Activated CD8-positive, alpha-beta memory T cell treated with anti-CD3 and anti-CD28 coated beads, Interleukin-2, amount 50 U/mL, for 1 hour (primary cell): ENCODE data around the gene NOMO2.
"Not testable (repeated sequence)": the region's sequence is repeated elsewhere in the genome, so short reads cannot be mapped to it uniquely, and the experiment has no call there.

ENCODE experiments used
- DNase-seq: peaks from one replicate; pipeline ENCODE4 v3.0.0-alpha.2; 2020; ENCODE audit errors: extremely low read depth

NOMO2 gene

GRCh38 chr16:18561727-18562314 lies at the start of gene NOMO2:
TSS of gene NOMO2 (minus strand) at chr16:18562097. CDS start at chr16:18562040, 57 bp downstream.
- peak; percentile 52 for DNase-seq

- DNase-seq: not testable (repeated sequence)
These were observed 48.4 kb upstream of the NOMO2 start for GRCh38 chr16:18610147-18610803.

GRCh38 chr16:18608271-18608670 lies 46.4 kb upstream of the NOMO2 start:
- DNase-seq: not testable (repeated sequence)

GRCh38 chr16:18603572-18604246 lies 41.8 kb upstream of the NOMO2 start:
- not testable (repeated sequence) for DNase-seq

- DNase-seq: not testable (repeated sequence)
These were observed 36.7 kb upstream of the NOMO2 start for GRCh38 chr16:18598582-18598981.

- DNase-seq: not testable (repeated sequence)
These were observed 35.8 kb upstream of the NOMO2 start for GRCh38 chr16:18597734-18598133.

GRCh38 chr16:18597319-18597718 lies 35.4 kb upstream of the NOMO2 start:
- DNase-seq: not testable (repeated sequence)

GRCh38 chr16:18595796-18596195 lies 33.9 kb upstream of the NOMO2 start:
- not testable (repeated sequence) for DNase-seq

GRCh38 chr16:18594880-18595279 lies 33.0 kb upstream of the NOMO2 start:
- not testable (repeated sequence) for DNase-seq

GRCh38 chr16:18593904-18594303 lies 32.0 kb upstream of the NOMO2 start:
- DNase-seq: not testable (repeated sequence)

GRCh38 chr16:18592982-18593381 lies 31.1 kb upstream of the NOMO2 start:
- not testable (repeated sequence) for DNase-seq

- not testable (repeated sequence) for DNase-seq
These were observed 30.0 kb upstream of the NOMO2 start for GRCh38 chr16:18591908-18592307.

- not testable (repeated sequence) for DNase-seq
These were observed 29.5 kb upstream of the NOMO2 start for GRCh38 chr16:18591441-18591840.

GRCh38 chr16:18589806-18590205 lies 27.9 kb upstream of the NOMO2 start:
- not testable (repeated sequence) for DNase-seq

- not testable (repeated sequence) for DNase-seq
These were observed 25.0 kb upstream of the NOMO2 start for GRCh38 chr16:18586560-18587540.

- not testable (repeated sequence) for DNase-seq
These were observed 23.9 kb upstream of the NOMO2 start for GRCh38 chr16:18585789-18586188.

- no peak for DNase-seq
These were observed 21.0 kb upstream of the NOMO2 start for GRCh38 chr16:18582902-18583301.

- DNase-seq: not testable (repeated sequence)
These were observed 18.5 kb upstream of the NOMO2 start for GRCh38 chr16:18580396-18580795.

GRCh38 chr16:18579261-18579660 lies 17.4 kb upstream of the NOMO2 start:
- not testable (repeated sequence) for DNase-seq

- DNase-seq: not testable (repeated sequence)
These were observed 16.0 kb upstream of the NOMO2 start for GRCh38 chr16:18577942-18578341.

- DNase-seq: not testable (repeated sequence)
These were observed 14.0 kb upstream of the NOMO2 start for GRCh38 chr16:18575945-18576344.
